NCI-H510A treated with DMSO at 0.1 percent for 48 hours (cell line): ENCODE measurements around the gene ZDHHC17.
"Not testable (repeated sequence)": the region's sequence is repeated elsewhere in the genome, so short reads cannot be mapped to it uniquely, and the experiment has no call there.

Experiments used
- DNase-seq: peaks from one replicate; lab custom pipeline; 2025; lab: John Stamatoyannopoulos, UW

Gene ZDHHC17, protein sequence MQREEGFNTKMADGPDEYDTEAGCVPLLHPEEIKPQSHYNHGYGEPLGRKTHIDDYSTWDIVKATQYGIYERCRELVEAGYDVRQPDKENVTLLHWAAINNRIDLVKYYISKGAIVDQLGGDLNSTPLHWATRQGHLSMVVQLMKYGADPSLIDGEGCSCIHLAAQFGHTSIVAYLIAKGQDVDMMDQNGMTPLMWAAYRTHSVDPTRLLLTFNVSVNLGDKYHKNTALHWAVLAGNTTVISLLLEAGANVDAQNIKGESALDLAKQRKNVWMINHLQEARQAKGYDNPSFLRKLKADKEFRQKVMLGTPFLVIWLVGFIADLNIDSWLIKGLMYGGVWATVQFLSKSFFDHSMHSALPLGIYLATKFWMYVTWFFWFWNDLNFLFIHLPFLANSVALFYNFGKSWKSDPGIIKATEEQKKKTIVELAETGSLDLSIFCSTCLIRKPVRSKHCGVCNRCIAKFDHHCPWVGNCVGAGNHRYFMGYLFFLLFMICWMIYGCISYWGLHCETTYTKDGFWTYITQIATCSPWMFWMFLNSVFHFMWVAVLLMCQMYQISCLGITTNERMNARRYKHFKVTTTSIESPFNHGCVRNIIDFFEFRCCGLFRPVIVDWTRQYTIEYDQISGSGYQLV

DNA sequence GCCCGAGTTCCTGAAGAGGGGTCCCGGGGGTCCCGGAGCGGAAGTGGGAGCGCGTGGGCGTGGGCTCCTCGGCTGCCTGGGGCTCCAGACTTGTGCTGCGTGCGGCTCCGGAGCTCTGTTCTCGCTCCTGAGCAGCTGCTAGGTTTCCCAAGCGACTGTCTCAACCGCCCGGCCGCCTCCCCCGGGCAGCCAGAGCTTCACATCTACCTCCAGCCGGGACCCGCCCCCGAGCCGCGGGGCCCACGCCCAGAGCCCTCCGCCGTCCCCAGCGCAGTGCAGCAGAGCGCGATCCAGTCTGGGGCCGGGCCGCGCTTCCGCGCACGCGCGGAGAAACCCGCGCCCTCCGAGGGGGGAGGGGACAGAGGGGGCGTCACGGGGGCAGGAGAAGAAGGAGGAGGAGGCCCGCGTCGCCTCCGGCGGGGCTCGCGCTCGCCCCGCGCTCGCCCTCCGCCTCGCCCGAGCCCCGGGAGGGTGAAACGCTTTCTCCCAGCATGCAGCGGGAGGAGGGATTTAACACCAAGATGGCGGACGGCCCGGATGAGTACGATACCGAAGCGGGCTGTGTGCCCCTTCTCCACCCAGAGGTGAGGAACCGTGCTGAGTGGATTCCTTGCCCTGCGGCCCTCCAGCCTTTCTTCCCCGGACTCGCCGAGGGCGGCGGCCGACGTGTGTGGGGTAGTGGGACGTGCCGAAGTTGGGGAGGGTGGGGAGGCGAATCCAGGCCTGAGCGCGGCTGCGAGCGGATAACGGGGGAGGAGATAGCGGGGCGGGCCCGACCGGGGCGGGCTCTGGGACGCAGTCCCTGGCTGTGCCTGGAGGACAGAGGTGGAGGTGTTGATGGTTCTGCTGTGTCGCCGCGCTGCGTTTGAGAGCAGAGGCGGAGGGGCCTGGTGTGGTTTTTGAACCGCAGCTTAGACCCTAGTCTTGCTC, at the start of gene ZDHHC17:
TSS of gene ZDHHC17 (plus strand) at position 370 of the 930 bp plus-strand sequence. CDS start at position 492, 122 bp downstream.
- DNase-seq: peak; percentile 94

DNA sequence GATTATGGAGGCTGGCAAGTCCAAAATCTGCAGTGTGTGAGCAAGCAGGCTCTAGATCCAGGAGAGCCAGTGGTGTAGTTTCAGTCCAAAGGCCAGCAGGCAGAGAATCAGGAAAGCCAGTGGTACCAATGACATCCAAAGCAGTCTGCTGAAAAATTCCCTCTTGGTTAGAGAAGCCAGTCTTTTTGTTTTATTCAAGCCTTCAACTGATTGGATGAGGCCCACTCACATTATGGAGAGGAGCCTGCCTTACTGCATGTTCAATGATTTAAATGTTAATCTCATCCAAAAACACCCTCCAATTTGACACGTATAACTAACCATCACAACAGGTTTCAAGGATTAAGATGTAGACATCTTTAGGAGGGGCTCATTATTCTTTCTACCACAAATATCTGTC, 49.5 kb upstream of the ZDHHC17 start:
- DNase-seq: no peak

DNA sequence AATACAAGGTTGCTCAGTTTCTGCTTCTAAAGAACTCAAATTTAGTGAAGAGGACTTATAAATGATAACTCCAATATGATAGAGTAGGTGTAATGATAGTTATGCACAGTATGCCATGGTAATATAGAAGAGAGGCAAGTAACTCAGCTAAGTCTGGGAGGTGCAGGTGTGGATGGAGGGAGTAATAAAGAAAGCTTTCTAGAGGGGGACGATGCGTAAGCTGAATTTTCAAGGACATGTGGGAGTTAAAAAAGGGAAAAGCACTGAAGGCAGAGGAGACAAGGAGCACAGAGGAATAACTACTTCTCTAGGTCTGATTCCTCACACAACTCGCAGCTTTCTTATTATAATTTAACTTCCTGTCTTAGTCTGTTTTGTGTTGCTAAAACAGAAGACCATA, 49.1 kb upstream of the ZDHHC17 start:
- no peak for DNase-seq

DNA sequence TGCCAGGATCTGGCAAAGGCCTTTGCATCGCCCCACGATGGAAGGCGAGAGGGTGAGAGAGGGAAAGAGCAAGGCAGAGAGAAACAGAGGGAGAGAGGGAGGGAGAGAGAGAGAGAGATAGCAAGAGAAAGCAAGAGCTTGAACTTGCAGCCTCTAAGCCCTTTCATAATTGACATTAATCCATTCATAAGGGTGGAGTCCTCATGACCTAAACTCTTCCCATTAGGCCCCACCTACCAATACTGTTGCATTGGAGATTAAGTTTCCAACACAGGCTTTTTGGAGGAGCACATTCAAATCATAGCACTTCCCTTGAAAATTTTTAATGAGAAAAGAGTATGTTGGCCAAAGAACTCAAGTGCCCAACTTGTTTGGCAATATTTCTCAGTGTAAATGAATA, 48.6 kb upstream of the ZDHHC17 start:
- DNase-seq: no peak

DNA sequence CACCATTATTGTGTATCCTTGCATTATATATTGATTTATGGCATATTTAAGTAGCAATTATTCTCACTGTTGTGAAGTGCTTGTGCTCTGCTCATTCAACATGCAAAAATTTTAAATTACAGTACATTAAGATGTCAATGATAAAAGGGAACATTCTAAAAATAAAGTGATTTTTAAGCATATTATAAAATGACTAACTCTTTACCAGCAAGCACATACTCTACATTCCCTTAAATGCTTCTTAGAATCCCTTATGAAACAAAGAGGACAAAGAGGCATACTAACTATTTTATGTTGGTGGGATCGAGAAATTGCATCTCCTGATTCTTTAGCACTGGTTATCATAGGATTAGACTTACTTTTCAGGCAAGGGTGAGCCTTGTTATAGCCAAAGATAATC, 46.6 kb upstream of the ZDHHC17 start:
- no peak for DNase-seq

DNA sequence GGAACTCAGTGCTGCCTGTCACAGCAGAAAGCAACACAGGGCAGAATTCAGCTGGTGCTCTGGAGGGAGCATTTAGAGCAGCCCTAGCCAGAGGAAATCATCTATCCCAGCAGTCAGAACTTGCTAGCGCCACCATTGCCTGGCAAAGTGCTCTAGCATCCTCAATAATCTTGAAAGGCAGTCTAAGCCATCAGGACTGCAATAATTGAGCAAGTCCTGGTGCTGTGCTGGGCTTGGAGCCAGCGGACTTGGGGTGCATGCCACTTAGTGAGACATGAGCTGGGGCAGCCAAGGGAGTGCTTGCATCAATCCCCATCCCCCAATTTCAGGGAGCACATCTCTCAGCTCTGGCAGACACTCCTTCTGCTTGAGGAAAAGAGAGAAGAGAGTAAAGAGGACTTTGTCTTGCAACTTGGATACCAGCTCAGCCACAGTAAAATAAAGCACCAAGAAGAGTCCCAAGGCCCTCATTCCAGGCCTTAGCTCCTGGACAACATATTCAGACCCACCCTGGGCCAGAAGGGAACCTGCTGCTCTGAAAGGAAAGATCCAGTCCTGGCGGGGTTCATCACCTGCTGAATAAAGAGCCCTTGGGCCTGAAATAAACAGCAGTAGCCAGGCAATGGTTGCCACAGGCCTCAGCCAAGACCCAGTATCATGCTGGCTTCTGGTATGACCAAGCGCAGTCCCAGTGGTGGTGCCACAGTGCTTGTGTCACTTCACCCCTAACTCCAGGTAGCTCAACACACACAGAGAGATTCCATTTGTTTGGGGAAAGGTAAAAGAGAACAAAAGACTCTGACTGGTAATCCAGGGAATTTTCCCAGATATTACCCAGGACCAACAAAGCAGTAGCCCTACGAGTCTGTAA, 44.5 kb upstream of the ZDHHC17 start:
- no peak for DNase-seq

DNA sequence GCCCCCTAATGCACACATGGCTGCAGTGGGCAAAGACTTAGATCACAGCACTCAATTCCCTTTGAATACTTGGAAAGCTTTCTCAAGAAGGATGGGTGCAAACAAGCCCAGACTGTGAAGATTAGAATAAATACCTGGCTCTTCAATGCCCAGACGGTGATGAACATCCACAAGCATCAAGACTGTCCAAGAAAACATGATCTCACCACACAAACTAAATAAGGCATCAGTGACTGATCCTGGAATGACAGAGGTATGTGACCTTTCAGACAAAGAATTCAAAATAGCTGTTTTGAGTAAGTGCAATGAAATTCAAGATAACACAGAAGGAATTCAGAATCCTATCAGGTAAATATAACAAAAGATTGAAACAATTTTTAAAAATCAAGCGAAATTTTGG, 43.8 kb upstream of the ZDHHC17 start:
- no peak for DNase-seq

DNA sequence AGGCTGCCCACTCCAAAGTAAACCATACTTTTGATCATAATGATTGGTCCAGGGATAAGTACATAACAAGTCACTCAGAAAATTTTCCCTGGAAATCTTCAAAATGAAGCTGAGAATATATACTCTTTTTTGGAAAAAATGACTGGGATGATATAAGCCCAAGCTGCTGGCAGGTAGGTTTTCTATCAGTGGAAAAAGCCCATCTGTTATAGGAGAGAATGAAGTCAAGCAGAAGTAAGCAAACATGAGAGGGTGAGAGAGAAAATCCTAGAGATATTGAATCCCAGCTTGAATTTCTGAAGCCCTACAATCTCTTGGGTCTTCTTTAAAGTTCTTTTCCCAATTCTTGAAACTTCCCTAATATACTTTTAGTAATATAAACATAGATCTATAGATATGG, 37.3 kb upstream of the ZDHHC17 start:
- DNase-seq: no peak

DNA sequence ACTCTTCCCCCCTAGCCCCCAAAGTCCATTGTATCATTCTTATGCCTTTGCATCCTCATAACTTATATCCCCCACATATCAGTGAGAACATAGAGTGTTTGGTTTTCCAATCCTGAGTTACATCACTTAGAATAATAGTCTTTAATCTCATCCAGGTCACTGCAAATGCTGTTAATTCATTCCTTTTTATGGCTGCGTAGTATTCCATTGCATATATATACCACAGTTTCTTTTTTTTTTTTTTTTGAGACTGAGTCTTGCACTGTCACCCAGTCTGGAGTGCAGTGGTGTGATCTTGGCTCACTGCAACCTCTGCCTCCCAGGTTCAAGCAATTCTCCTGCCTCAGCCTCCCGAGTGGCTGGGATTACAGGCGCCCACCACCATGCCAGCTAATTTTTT, 31.7 kb upstream of the ZDHHC17 start:
- not testable (repeated sequence) for DNase-seq

DNA sequence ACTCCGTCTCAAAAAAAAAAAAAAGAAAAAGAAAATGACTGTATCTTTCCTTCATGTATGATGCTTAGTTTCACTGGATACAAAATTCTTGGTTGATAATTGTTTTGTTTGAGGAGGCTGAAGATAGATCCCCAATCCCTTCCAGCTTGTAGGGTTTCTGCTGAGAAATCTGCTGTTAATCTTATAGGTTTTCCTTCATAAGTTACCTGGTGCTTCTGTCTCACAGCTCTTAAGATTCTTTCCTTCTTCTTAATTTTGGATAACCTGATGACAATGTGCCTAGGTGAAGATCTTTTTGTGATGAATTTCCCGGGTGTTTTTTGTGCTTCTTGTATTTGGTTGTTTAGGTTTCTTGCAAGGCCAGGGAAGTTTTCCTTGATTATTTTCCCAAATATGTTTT, 26.2 kb upstream of the ZDHHC17 start:
- not testable (repeated sequence) for DNase-seq

DNA sequence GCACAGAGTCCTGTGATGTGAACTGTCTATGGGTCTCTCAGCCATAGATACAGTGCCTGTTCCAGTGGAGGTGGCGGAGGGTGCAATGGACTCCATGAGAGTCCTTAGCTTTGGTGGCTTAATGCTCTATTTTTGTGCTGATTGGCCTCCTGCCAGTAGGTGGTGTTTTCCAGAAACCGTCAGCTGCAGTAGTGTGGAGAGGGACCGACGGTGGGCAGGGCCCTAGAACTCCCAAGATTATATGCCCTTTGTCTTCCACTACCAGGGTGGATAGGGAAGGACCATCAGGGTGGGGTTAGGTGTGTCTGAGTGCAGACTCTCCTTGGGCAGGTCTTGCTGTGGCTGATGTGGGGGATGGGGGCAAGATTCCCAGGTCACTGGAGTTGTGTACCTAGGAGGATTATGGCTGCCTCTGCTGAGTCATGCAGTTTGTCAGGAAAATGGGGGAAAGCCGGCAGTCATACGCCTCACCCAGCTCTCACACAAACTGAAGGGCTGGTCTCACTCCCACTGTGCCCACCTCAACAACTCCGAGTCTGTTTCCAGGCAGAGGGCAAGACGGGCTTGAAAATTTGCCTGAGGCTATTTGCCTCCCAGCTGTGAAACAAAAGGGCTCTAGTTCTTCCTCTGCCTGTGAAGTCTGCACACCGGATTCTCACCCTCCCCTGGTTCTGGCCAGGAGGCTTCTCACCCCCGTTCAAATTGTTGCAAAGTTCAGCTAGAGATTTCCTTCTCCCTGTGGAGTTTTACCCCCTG, 24.9 kb upstream of the ZDHHC17 start:
- no peak for DNase-seq

DNA sequence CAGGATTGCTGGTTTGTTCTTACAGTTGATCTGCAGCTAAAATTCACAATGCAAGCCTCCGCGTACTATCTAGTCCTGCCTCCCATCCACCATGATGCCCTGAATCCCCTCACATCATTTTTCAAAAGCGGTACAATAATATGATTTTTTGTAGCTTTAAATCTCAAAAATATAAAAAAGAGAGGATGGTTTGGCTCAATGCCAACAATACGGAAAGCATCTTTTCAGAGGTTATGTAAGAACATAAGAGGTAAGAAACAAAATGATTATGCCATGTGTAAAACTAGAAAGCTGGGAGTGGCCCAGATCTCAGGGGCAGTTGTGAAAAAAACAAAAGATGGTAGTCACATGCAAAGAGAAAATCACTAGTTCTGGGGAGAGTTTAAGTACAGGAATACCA, 24.0 kb upstream of the ZDHHC17 start:
- DNase-seq: no peak

DNA sequence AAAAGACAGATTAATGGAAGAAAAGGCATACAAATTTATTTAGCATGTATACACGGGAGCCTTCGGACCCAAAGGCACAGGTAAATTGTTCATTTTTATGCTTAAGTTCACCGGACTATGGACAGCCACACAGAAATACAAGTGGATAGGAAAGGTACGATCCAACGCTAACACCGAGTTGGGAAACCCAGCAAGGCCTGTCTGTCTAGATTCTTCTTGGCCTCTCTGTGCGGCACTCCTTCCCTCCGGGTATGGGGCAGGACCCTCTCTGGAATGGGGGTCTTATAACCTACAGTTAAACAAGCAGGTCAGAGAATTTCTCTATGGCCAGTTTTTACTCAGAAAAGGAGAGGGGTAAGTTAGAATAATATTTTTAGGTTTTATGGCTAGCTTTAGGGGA, 23.4 kb upstream of the ZDHHC17 start:
- DNase-seq: no peak

DNA sequence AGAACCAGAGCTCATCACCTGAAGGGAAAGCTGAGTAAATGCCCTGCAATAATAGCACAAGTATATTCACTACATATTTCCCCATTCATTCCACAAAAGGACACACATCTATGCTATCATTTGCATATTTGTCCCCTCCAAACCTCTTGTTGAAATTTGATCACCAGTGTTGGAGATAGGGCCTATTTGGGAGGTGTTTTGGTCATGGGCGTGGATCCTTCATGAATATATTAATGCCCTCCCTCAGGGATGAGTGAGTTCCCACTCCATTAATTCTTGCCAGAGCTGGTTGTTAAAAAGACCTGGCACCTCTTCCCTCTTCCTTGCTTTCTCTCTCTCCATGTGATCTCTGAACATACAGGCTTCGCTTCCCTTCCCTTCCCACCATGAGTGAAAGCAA, 18.6 kb upstream of the ZDHHC17 start:
- DNase-seq: no peak

DNA sequence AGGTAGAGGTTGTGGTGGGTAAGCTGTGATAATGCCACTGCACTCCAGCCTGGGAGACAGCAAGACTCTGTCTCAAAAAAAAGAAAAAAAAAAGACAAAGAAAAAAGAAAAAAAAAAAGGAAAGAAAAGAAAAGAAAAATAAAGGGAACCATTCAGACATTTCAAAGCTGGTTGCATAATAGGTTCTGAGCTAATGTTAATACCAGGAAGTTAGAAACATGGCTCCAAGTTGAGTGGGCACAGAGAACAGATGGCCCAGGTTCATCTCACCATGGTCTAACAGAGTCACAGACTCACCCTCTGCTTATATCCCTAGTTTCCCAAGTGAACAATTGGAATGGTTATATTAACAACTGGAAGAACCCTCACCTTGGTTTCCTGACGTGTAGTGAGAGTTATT, 17.4 kb upstream of the ZDHHC17 start:
- no peak for DNase-seq

DNA sequence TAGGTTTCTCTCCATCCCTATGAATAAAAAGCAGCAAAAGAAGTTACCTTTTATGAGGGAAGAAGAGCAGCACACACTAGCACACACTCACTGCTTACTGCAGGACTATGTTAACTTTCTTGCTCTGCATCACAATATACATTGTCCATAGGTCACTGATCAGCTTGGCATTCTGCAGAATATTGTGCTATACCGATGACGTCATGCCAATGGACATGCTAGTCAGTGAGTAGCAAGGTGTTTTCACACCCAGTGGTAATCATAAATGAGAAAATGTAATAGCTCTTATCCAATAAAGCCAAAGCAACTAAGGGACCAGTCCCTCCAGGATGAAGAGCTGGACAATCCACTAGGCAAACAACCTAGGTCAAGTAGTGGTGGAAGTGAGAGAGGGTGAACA, 16.7 kb upstream of the ZDHHC17 start:
- DNase-seq: no peak

DNA sequence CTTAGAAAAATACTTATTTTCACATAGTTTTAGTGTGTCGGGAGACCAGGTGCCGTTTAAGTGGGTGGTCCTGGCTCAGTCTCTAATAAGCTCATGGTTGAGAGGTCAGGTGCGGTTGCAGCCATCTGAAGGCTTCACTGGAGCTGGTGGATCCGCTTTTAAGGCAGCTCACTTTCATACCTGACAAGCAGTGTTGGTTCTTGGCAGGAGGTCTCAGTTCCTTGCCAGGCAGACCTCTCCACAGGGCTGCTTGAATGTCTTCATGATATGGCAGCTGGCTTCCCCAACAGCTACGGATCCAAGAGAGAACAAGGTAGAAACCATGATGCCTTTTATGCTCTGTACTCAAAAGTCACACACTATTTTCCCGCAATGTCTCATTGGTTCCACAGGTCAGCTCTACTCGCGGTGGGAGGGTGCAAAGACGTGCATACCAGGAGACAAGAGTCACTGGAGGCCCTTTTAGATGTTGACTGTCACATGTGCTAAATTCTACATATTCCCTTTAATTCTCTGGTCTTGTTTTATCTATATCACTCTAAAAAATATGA, 8.0 kb upstream of the ZDHHC17 start:
- no peak for DNase-seq

DNA sequence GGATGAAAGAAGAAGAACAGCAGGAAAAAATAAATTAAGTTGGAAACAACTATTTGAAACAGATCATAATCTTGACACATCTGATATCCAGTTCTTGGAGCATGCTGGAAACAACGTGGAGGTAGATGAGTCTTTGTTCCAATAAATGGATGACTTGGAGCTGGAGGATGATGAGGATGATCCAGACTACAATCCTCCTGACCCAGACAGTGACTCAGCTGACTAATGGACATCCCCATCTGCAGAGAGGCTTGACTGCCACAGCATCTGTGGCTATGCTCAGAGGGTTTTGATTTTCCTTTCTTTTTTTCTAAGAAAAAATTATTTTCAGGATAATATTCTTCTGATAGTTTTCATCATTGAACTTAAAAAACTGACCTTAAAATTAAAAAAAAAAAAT, 6.2 kb upstream of the ZDHHC17 start:
- DNase-seq: no peak

DNA sequence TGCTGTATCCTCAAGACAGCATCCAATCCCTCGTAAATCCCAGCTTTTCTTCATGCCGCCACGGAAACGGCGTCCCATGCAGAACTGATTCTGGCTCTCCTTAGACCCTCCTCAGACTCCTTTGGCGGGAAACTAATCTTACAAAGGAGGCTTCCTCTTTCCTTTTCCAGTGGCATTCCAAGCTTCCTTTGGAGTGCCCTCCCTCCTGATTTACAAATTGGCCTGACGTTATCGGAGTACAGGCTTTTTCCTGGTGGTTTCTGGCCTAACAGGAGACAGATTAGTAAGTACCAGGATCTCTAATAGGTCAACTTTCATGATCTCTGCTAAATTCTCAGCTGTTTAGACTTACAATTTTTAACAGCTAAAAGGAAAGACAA, 1.3 kb upstream of the ZDHHC17 start:
- DNase-seq: no peak

DNA sequence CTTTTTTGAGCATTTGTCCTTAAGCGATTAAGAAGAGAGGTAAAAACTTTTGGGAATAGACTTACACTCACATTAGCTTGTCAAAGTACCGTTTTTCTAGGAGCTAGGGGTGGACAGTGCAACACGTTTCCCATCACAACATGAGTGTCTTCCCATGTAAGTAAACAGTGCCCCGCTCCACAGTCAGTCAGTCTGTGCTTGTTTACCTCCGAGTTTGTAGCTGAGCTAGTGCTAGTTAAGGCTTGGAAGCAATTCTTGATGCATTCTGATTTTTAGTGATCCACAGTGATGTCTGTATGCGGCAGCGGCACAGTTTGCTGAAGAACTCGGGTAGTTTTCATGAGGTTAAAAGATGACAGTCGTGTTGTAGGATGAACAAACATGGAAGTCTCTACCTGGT, 941 bp downstream of the ZDHHC17 start:
- DNase-seq: peak; percentile 48

DNA sequence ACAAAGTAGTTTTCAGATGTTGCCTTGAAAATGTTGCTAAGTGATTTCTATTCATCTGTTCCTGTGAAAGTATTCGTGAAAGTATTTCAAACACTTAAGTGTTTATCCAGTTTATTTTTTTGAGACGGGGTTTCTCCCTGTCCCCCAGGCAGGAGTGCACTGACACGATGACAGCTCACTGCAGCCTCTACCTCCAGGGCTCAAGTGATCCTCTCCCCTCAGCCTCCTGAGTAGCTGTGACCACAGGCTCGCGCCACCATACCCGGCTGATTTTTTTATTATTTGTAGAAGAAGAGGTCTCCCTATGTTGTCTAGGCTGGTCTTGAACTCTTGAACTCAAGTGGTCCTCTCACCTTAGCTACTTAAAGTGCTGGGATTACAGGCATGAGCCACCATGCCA, 1.7 kb downstream of the ZDHHC17 start:
- DNase-seq: no peak
